Stimulated activated naive CD8-positive, alpha-beta T cell treated with anti-CD3 and anti-CD28 coated beads, Interleukin-15, Interleukin-2, amounts not matched to agents 100 ng/mL and 50 ng/mL, for 24 hours (primary cell): ENCODE measurements around the gene ZNF791.

ENCODE experiments used
- H3K27ac Mint-ChIP-seq: one replicate; pipeline ENCODE4 v1.8.0; 2021; ENCODE audit warnings: mild to moderate bottlenecking, mixed read lengths
- H3K27me3 Mint-ChIP-seq: one replicate; pipeline ENCODE4 v1.8.0; 2021; ENCODE audit warnings: mixed read lengths
- H3K36me3 Mint-ChIP-seq: one replicate; pipeline ENCODE4 v1.8.0; 2021; ENCODE audit warnings: low read depth, mixed read lengths
- H3K4me1 Mint-ChIP-seq: one replicate; pipeline ENCODE4 v1.8.0; 2021; ENCODE audit warnings: low read depth, mixed read lengths
- H3K4me3 Mint-ChIP-seq: one replicate; pipeline ENCODE4 v1.8.0; 2021; ENCODE audit warnings: mild to moderate bottlenecking, mixed read lengths
- H3K9me3 Mint-ChIP-seq: one replicate; pipeline ENCODE4 v1.8.0; 2021; ENCODE audit warnings: mixed read lengths

Gene ZNF791

DNA sequence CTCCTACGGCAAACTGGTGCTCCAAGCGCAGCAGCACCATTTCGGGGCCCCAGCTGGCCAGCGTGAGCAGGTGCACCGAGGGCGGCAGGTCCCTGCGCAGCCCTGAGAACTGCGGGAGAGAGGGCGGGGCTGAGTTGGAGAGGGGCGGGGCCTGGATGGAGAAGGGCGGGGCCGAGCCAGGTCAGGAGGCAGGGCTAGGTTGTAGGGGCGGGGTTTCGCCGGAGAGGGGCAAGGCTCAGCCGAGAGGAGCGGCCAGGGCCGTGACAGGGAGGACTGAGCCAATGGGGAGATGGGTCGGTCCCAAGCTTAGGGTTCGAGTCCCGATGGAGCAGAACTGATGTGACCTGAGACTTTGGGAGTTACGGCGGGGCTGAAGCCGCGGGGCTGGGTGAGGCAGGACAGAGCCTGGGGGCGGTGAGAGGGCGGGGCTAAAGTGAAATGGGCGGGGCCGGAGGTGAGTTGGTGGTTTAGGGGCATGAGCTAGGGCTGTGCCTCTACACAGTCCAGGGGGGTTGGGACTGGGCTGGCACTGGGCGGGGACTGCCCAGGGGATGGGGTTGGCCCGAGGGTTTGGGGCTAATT lies 36.9 kb downstream of the ZNF791 start:
- no peaks in the 10 kb centered on the region for H3K9me3 Mint-ChIP-seq
- no peaks in the 10 kb centered on the region for H3K4me1 Mint-ChIP-seq
- peaks cover 46% of the 10 kb centered on the region for H3K36me3 Mint-ChIP-seq
- no peaks in the 10 kb centered on the region for H3K27me3 Mint-ChIP-seq
- no peak overlapping the region for H3K4me3 Mint-ChIP-seq
- no peak overlapping the region for H3K27ac Mint-ChIP-seq

DNA sequence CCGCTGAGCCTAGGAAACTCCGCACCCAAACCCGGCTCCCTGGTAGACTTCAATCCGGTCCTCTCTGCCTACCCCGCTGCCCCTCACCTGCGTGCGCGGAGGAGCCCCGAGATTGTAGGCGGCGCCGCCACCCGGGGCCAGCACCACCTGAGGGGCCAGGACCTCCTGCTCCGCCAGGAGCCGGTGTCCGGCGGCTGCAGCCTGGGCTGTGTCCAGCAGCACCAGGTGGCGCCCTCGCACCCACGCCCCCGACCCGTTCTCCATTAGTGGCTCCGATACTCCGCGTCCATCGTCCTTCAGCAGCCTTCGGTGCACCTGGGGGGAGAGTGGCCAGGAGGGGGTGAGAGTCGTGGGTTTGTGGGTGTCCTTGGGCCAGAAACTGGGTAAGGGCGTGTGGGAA lies 37.4 kb downstream of the ZNF791 start:
- Mint-ChIP-seq H3K9me3 (no peaks in the 10 kb centered on the region), H3K4me3 (no peak overlapping the region), H3K36me3 (peaks cover 46% of the 10 kb centered on the region), H3K27ac (no peak overlapping the region), H3K27me3 (no peaks in the 10 kb centered on the region), H3K4me1 (no peaks in the 10 kb centered on the region)

DNA sequence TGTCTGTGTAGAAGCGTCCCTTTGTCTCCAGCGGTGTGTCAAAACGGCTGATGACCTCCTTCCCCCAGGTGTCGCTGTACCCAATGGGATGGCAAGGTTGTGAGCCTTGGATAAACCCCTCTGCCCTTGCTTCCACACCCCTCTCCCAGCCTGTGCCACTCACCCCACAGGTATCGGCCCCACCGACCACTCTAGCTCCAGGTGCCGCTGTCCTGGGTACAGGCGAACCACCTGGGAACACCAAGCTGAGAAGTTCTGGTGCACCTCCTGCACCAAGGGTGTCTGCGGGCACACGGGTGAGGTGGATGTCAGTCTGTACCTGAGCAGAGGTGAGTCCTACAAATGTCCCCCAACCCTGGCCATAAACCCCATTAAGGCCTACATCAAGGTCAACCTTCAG lies 39.2 kb downstream of the ZNF791 start:
- Mint-ChIP-seq H3K27ac (no peak overlapping the region), H3K27me3 (no peaks in the 10 kb centered on the region)

DNA sequence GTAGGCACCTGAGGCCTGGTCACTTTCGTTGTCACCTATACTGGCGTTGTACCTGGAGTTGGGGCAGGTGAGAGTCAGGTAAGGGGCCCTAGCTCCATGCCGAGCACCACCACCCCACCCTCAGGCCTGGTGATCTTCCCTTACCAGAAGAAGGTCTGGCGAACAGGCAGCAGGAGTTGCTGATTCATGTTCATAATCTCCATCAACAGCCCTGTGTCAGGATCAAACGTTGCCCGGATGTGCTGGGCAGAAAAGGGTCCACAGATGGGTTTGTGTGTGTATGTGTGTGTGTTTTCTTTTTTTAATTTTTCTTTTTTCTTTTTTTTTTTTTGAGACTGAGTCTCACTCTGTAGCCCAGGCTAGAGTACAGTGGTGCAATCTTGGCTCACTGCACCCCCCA lies 41.5 kb downstream of the ZNF791 start:
- Mint-ChIP-seq H3K4me1 (no peaks in the 10 kb centered on the region), H3K4me3 (no peak overlapping the region), H3K27me3 (no peaks in the 10 kb centered on the region), H3K27ac (no peak overlapping the region), H3K9me3 (no peaks in the 10 kb centered on the region), H3K36me3 (peaks cover 49% of the 10 kb centered on the region)

More for the DNA sequence above, 39.2 kb downstream of the ZNF791 start:
- peaks cover 34% of the 10 kb centered on the region for H3K36me3 Mint-ChIP-seq
- no peak overlapping the region for H3K4me3 Mint-ChIP-seq
- no peaks in the 10 kb centered on the region for H3K4me1 Mint-ChIP-seq
- H3K9me3 Mint-ChIP-seq = no peaks in the 10 kb centered on the region

DNA sequence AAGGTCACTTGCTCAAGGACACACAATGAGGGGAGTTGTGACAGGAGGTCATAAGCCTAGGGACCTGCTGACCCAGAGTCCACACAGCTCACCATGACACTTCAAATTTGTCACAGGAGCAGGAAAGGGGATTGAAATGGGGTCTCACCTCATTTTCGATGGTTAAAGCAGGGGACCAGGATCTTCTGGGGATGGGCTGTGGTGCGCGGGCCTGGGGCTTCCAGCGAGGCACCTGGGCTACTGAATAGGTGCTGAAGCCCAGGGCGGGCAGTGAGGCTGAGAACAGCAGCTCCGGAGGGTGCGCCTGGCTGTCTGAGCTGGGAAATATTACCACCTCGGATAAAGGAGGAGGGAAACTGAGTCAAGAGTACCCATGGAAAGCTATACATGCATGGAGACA lies 44.8 kb downstream of the ZNF791 start:
- Mint-ChIP-seq H3K4me1 (no peaks in the 10 kb centered on the region), H3K27me3 (no peaks in the 10 kb centered on the region), H3K27ac (no peak overlapping the region), H3K36me3 (peaks cover 55% of the 10 kb centered on the region), H3K9me3 (no peaks in the 10 kb centered on the region), H3K4me3 (no peak overlapping the region)

DNA sequence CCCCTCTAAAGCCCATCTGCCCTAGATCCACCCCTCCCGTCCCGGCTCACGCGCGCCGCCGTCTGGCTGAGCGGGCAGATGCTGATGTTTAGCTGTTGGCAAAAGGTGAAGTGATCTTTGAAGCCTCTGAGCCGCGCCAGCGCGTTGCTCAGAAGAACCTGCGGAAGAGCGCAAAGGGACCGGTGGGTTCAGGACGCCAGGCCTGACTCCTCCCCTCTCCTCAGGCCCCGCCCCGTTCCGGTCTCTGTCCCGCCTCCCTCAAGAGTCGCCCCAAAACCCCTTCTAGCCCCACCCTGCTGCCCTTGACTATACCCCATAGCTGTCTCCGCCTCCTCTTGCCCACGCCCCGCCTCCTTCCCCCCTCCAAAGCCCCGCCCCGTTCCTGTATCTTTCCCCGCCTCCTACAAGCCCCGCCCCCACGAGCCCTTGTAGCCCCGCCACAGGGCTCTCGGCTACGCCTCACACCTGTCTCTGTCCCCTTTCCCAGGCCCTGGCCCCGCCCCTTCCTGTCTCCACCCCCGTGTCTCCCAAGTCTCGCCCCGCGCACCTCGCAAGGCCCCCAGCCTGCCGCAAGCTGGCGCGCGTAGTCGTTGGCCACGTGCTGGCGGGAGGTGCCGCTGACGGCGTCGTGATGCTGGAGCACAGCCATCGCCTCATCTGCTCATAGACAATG lies 46.3 kb downstream of the ZNF791 start:
- no peak overlapping the region for H3K27ac Mint-ChIP-seq
- no peaks in the 10 kb centered on the region for H3K4me1 Mint-ChIP-seq
- no peak overlapping the region for H3K4me3 Mint-ChIP-seq
- peaks cover 42% of the 10 kb centered on the region for H3K36me3 Mint-ChIP-seq
- H3K9me3 Mint-ChIP-seq = no peaks in the 10 kb centered on the region
- no peaks in the 10 kb centered on the region for H3K27me3 Mint-ChIP-seq

DNA sequence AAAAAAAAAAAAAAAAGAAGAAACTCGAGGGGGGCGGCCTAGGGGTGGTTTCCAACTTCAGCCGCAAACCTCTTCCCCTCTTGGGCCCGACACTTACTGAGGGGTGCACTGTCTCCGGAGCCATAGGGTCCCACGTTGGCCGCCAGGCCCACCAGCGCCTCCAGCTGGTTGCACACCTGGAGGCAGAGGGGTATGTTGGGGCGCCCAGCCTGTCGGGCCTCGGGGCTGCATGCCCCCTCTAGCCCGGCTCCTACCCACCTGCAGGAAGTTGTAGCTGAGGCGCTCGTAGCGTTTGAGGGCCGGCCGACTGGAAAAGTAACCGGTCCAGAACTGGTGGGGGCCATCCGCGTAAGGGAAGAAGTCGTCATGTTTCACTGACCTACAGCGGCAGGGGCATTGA lies 47.2 kb downstream of the ZNF791 start:
- Mint-ChIP-seq H3K27ac (no peak overlapping the region), H3K4me1 (no peaks in the 10 kb centered on the region), H3K36me3 (peaks cover 43% of the 10 kb centered on the region), H3K27me3 (no peaks in the 10 kb centered on the region), H3K4me3 (no peak overlapping the region), H3K9me3 (no peaks in the 10 kb centered on the region)

DNA sequence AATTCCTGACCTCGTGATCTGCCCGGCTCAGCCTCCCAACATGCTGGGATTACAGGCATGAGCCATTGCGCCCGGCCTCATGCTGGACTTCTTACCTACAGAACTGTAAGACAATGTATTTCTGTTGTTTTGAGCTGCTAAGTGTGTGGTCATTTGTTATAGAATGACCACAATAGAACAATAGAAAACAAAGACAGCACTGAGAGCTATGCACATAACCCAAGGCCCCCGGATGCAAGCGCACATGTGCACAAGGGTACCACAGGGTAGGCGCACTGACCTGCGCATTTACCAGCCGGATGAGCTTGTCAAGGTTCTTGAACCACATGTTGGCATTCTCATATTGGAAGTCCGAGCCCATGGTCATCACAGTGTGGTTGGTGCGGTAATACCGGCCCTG lies 50.3 kb downstream of the ZNF791 start:
- Mint-ChIP-seq H3K4me3 (no peak overlapping the region), H3K27ac (no peak overlapping the region), H3K4me1 (peaks cover 24% of the 10 kb centered on the region), H3K36me3 (peaks cover 55% of the 10 kb centered on the region), H3K9me3 (no peaks in the 10 kb centered on the region), H3K27me3 (no peaks in the 10 kb centered on the region)

DNA sequence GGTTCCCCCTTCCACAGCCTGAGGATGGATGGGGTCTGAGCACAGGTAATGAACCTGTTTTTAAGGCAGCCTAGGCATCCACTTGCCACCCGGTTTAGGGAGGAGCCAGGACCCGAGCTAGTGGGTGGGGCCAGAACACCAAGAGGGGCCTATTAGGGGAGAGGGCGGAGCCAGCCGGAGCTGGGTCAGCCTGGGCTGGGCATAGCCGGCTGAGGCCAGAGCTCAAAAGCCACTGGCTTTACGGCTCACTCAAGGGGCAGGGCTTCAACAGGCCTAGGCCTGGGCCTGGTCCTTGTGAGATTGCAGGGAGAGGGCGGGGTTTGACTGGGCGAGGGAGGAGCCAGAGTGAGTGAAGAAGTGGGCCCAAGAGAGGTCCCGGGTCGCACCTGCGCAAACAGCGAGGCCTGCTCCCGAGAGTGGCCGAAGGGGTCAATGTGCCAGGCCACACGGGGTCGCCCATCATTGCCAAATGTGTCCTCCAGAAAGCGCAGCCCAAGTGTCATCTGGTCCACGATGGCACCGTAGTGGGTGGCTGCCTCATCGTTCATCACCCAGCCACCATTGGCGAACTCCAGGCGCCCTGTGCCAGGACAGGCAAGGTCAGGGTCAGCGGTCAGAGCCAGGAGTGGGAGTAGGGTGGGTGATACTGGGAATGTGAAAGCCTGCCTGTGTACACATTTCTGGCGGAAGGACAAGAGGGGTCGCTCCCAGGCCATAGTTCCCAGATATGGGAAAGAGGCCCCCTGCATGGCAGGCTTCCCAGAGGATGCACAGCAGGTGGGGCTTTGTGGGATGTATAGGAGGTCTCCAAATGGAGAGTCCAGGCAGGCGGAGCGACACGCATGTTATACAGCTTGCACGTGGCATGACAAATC lies 53.9 kb downstream of the ZNF791 start:
- H3K27ac Mint-ChIP-seq = peak overlapping the region; percentile 95
- peaks cover 52% of the 10 kb centered on the region for H3K4me1 Mint-ChIP-seq
- no peaks in the 10 kb centered on the region for H3K9me3 Mint-ChIP-seq
- peak overlapping the region; percentile 97 for H3K4me3 Mint-ChIP-seq
- H3K27me3 Mint-ChIP-seq = no peaks in the 10 kb centered on the region
- H3K36me3 Mint-ChIP-seq = peaks cover 34% of the 10 kb centered on the region

DNA sequence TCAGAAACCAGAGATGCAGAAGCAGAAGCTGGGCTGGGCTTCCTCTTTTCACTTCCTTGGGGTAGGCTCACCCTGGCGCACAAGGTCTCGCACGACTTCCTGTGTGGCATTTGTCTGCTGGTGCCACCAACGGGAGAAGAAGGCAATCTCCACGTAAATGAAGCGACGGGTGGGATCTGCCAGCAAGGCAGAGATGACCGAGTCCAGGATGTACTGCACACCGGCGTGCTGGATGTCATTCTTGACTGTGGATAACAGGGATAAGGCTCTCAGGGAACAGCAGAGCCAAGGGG lies 54.5 kb downstream of the ZNF791 start:
- H3K27ac Mint-ChIP-seq = peak overlapping the region; percentile 95
- H3K4me1 Mint-ChIP-seq = peaks cover 52% of the 10 kb centered on the region
- peaks cover 28% of the 10 kb centered on the region for H3K36me3 Mint-ChIP-seq
- no peaks in the 10 kb centered on the region for H3K27me3 Mint-ChIP-seq
- no peaks in the 10 kb centered on the region for H3K9me3 Mint-ChIP-seq
- H3K4me3 Mint-ChIP-seq = peak overlapping the region; percentile 97

DNA sequence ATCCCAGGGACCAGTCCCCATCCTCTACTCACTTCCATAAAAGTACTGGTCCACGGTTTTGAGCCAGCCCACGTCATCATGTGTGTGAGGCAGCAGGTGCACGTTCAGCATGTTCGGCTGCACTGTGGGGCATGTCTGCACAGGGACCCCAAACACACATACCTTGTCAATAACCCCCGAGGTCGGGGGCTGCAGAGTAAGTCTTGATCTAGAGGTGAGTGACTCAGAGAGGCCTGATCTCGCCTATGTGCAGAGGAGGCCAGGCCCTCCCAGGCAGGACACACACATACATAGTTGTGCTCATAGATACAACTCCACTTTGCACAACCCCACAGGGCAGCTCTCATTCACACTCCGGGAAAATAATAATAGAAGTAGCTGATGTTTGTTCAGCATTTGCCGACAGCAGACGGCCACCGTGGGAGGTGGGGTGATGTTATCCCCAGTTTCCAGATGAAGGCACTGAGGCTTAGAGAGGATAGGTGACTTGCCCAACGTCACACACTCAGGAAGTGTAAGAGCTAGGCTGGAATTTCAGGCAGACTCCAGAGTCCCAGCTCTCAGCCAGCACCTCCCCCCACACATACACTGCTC lies 55.0 kb downstream of the ZNF791 start:
- Mint-ChIP-seq H3K27ac (peak overlapping the region; percentile 95), H3K4me3 (peak overlapping the region; percentile 97), H3K27me3 (no peaks in the 10 kb centered on the region), H3K4me1 (peaks cover 58% of the 10 kb centered on the region), H3K9me3 (no peaks in the 10 kb centered on the region), H3K36me3 (peaks cover 29% of the 10 kb centered on the region)

DNA sequence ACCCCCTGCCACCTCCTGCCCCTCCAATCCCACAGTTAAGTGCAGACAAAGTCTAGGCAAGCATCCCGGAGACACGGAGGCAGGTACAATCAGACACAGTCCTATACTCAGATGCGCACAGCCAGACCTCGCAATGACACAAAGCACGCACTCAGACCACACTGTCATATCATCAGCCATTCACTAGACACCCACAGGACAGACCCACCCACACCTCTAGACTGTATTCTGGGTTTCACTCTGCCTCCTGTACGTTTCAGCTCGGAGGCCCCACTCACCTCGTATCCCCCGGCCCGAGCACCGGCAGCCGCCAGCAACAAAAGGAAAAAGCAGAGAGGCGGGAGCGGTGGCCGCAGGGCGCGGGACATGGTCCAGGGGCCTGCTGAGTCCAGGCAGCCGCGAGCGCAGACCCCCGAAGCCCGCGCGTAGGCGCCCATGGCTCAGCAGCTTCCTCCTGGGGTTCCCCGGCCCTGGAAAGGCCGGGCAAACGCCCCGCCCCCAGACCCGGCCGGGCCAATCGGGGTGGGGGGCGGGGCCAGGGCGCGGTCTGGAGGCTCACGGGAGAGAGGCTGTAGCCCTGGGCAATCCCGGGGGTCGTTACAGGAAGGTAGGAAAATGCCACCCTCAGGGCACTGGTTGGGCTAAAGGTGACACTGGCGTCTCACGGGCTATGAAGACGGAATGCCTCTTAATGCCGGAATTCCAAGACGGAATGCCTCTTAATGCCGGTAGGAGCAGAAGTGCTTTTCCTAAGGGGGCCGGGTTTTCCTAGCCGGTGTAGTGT lies 55.7 kb downstream of the ZNF791 start, which contains the start of the genes MAN2B1 and WDR83:
MAN2B1 (minus strand) TSS at position 478 of the 784 bp plus-strand sequence; CDS start at position 437, 41 bp downstream.
WDR83 (plus strand) TSS at position 543 of the 784 bp plus-strand sequence. CDS start 2,984 bp downstream, outside the sequence.
- H3K36me3 Mint-ChIP-seq = peaks cover 29% of the 10 kb centered on the region
- peaks cover 60% of the 10 kb centered on the region for H3K4me1 Mint-ChIP-seq
- peak within 1 kb of the TSS; percentile 95 for H3K27ac Mint-ChIP-seq
- H3K27me3 Mint-ChIP-seq = no peaks in the 10 kb centered on the region
- H3K4me3 Mint-ChIP-seq = peak within 1 kb of the TSS; percentile 97
- no peaks in the 10 kb centered on the region for H3K9me3 Mint-ChIP-seq

DNA sequence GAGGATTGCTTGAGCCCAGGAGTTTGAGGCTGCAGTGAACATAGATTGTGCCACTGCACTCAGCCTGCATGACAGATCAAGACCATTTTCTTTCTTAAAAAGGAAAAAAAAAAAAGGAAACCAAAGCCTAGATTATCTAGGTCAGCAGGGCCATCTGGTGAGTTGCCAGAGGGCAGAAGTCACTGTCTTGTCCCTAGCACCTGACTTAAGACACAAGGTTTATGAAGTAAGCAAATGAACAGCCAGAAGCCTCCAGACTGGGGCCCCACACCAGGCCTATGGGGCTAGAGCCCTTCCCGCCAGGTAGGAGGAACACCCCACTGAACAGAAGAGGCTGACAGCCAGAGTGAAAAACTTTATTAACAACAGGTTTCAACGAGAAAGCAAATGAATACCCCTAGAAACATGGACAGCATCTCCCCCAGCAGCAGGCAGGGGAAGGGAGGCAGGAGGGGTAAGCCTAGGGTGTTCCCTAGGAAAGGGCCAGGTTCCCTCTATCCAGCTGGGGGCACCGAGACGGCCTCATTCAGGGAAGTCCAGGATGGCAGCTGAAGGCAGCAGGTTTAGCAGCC lies 57.1 kb downstream of the ZNF791 start:
- Mint-ChIP-seq H3K9me3 (no peaks in the 10 kb centered on the region), H3K36me3 (peaks cover 35% of the 10 kb centered on the region), H3K4me3 (peak overlapping the region; percentile 92), H3K27me3 (no peaks in the 10 kb centered on the region), H3K4me1 (peaks cover 65% of the 10 kb centered on the region), H3K27ac (peak overlapping the region; percentile 100)

DNA sequence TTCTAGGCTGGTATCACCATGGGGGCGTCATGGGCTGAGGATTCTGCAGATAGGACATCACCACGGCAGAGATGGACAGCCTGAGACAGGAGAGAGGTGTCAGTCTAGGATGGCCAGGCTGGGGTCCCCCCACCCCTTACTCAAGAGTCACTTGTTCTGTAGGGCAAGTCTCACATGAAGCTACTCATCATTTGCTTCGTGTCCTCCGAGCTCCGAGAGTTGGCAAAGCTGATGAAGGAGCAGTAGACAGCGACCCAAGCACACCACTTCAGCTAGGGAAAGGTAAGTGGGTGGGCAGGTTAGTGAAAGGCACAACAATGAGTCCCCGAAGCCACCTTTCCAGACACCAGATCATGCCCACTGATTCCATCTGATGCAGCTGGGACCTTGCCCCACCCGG lies 57.6 kb downstream of the ZNF791 start:
- Mint-ChIP-seq H3K27me3 (no peaks in the 10 kb centered on the region), H3K36me3 (peaks cover 31% of the 10 kb centered on the region), H3K9me3 (no peaks in the 10 kb centered on the region), H3K27ac (peak overlapping the region; percentile 100), H3K4me3 (peak overlapping the region; percentile 92), H3K4me1 (peaks cover 65% of the 10 kb centered on the region)
